Vagina (tissue), 2 donors: ENCODE results near the gene NCR3LG1.

ENCODE experiments used
- POLR2AphosphoS5 ChIP-seq, 2 donors: sonication (generic); formaldehyde crosslinking; IDR thresholded peaks; one replicate each; pipeline ENCODE4 v1.9.0; 2017; ENCODE audit warnings: antibody characterized with exemption in 2 of 2, mild to moderate bottlenecking in 2 of 2, low read depth in 1 of 2; ENCODE audit not compliant: insufficient read depth in 1 of 2
- TF ChIP-seq, protein P1 (sequence below), 3 experiments: fragments of 450-650 bp in 2 of 3; fragments of 200-600 bp in 1 of 3; sonication (generic) in 1 of 3; IDR thresholded peaks; one replicate each; pipeline ENCODE4 v1.5.1; 2017 to 2019; ENCODE audit warnings: antibody characterized with exemption in 3 of 3, mild to moderate bottlenecking in 2 of 3, moderate library complexity in 2 of 3

- TF ChIP-seq, protein P1, sequence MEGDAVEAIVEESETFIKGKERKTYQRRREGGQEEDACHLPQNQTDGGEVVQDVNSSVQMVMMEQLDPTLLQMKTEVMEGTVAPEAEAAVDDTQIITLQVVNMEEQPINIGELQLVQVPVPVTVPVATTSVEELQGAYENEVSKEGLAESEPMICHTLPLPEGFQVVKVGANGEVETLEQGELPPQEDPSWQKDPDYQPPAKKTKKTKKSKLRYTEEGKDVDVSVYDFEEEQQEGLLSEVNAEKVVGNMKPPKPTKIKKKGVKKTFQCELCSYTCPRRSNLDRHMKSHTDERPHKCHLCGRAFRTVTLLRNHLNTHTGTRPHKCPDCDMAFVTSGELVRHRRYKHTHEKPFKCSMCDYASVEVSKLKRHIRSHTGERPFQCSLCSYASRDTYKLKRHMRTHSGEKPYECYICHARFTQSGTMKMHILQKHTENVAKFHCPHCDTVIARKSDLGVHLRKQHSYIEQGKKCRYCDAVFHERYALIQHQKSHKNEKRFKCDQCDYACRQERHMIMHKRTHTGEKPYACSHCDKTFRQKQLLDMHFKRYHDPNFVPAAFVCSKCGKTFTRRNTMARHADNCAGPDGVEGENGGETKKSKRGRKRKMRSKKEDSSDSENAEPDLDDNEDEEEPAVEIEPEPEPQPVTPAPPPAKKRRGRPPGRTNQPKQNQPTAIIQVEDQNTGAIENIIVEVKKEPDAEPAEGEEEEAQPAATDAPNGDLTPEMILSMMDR (IDR thresholded peaks at IDR 0.05) = no peak
- TF ChIP-seq POLR2AphosphoS5 (IDR thresholded peaks at IDR 0.05; ENCODE audit: insufficient read depth in 1 of 2, low read depth in 1 of 2) = no peak
These were observed 54.6 kb downstream of the NCR3LG1 start for GRCh38 chr11:17406082-17406817.
